Panc1 (cell line): ENCODE measurements around the gene GREB1. TPM values are rescaled to one million over a fixed set of nuclear protein-coding genes. Genes with fewer than 3 reads are reported as not detected.

Source experiments
- ATAC-seq: fragments of 200-7000 bp; cut with Tn5 transposase; 2 replicates; pipeline ENCODE4 v1.9.1; 2020; ENCODE audit warnings: mild to moderate bottlenecking, moderate library complexity
- BruUV-seq: library from RNA; stranded (reverse); fragments of 400-500 nt; replicated peaks from 2 replicates; lab custom pipeline; 2021; lab: Mats Ljungman, UMichigan
- CTCF ChIA-PET: fragments of 300-600 bp; sonication (Branson Sonifier 250); formaldehyde crosslinking; loops from one replicate; lab custom pipeline; 2022; ENCODE audit warnings: antibody characterized with exemption; lab: Charles Lee
- POLR2A ChIA-PET: fragments of 300-600 bp; sonication (Branson Sonifier 250); formaldehyde crosslinking; loops from one replicate; lab custom pipeline; 2022; ENCODE audit warnings: antibody characterized with exemption; lab: Charles Lee
- DNase-seq: peaks from one replicate; pipeline ENCODE4 v3.0.0-alpha.2; 2010; ENCODE audit warnings: low read depth, low spot score
- H3K27ac ChIP-seq: 2 replicates; pipeline ENCODE4 v1.5.1; 2011; ENCODE audit warnings: mild to moderate bottlenecking, low read length, inconsistent platforms
- H3K27me3 ChIP-seq: fragments of 200-500 bp; sonication (Bioruptor generic); 2 replicates; pipeline ENCODE4 v1.6.0; 2014; ENCODE audit warnings: low read length, inconsistent platforms; ENCODE audit not compliant: control insufficient read depth, insufficient read depth
- H3K36me3 ChIP-seq: fragments of 200-500 bp; sonication (Bioruptor generic); 2 replicates; pipeline ENCODE4 v1.5.1; 2014; ENCODE audit warnings: inconsistent platforms, mild to moderate bottlenecking, low read length, moderate library complexity; ENCODE audit not compliant: control insufficient read depth, insufficient read depth
- H3K4me1 ChIP-seq: 2 replicates; pipeline ENCODE4 v1.5.1; 2011; ENCODE audit warnings: inconsistent platforms, mild to moderate bottlenecking, low read length, moderate library complexity; ENCODE audit not compliant: control insufficient read depth, insufficient read depth
- H3K4me3 ChIP-seq, 2 experiments: 2 replicates each; pipeline ENCODE4 v1.5.1; 2011 to 2012; ENCODE audit warnings: low read depth in 2 of 2, low read length in 2 of 2, mild to moderate bottlenecking in 2 of 2, inconsistent platforms in 1 of 2, moderate library complexity in 1 of 2
- H3K9me3 ChIP-seq: fragments of 200-500 bp; sonication (Bioruptor generic); 2 replicates; pipeline ENCODE4 v1.5.1; 2014; ENCODE audit warnings: low read depth, mild to moderate bottlenecking, inconsistent platforms, low read length, moderate library complexity; ENCODE audit not compliant: control insufficient read depth, insufficient read depth
- CTCF ChIP-seq: fragments of 450-650 bp; IDR thresholded peaks from 2 replicates; pipeline ENCODE4 v1.5.1; 2017; ENCODE audit warnings: mild to moderate bottlenecking
- POLR2AphosphoS5 ChIP-seq: IDR thresholded peaks from 2 replicates; pipeline ENCODE4 v1.6.1; 2012; ENCODE audit warnings: mild to moderate bottlenecking, low read depth, low read length, moderate library complexity
- REST ChIP-seq, 2 experiments: IDR thresholded peaks; 2 replicates each; pipeline ENCODE4 v1.6.1; 2011 to 2012; ENCODE audit warnings: low read depth in 2 of 2, control low read depth in 1 of 2, low read length in 1 of 2, mild to moderate bottlenecking in 1 of 2, moderate library complexity in 1 of 2; ENCODE audit not compliant: insufficient read depth in 1 of 2
- SIN3A ChIP-seq: IDR thresholded peaks from 2 replicates; pipeline ENCODE4 v1.6.1; 2012; ENCODE audit warnings: low read depth, mild to moderate bottlenecking, low read length, moderate library complexity, borderline replicate concordance; ENCODE audit not compliant: insufficient read depth
- TCF7L2 ChIP-seq: IDR thresholded peaks from 2 replicates; pipeline ENCODE4 v1.6.1; 2011; ENCODE audit warnings: mild to moderate bottlenecking, low read depth, low read length, inconsistent platforms
- in situ Hi-C: cut with HindIII; loops from 2 replicates; pipeline ENCODE4 v1.10.0; 2016; ENCODE audit warnings: low sequenced_read_pairs, low pct_unique_long_range_greater_than_20kb
- intact Hi-C: fragments of 100-400 bp; cut with micrococcal nuclease; formaldehyde crosslinking; loops from one replicate; pipeline ENCODE4 v1.10.0; 2022; ENCODE audit not compliant: unreplicated experiment
- total RNA-seq: library from RNA; stranded (reverse); gene quantifications from one replicate; pipeline ENCODE4 v1.2.1, GENCODE V29; 2021; ENCODE audit not compliant: unreplicated experiment

The GREB1 gene
- total RNA-seq, 1 experiment from 2014 or later: 0.90 TPM

- CTCF ChIA-PET: interaction anchor here (0.6 to 0.8 kb wide), 2 partner anchors 26 to 139 kb away, joined by 3 to 4 read pairs; no protein-coding TSS in a partner anchor
- ATAC-seq: no peak
Measured at GRCh38 chr2:11558214-11558886, 24.5 kb downstream of the GREB1 start.

More at GRCh38 chr2:11558214-11558886, 24.5 kb downstream of the GREB1 start:
- TF ChIP-seq SIN3A (no peak), POLR2AphosphoS5 (no peak), TCF7L2 (no peak), REST (IDR thresholded peaks at IDR 0.05; ENCODE audit: insufficient read depth in 1 of 2, low read depth in 2 of 2, low read length in 1 of 2) (no peak), CTCF (no peak)
- BruUV-seq: no TSS peak
- H3K9me3 ChIP-seq: no peaks in the 10 kb centered on the region
- POLR2A ChIA-PET: no interaction called here
- intact Hi-C loops: no loop called here
- in situ Hi-C loops: no loop called here
- H3K27ac ChIP-seq: no peak overlapping the region
- peaks cover 15% of the 10 kb centered on the region for H3K27me3 ChIP-seq
- DNase-seq: no peak
- no peak overlapping the region for H3K4me3 ChIP-seq
- H3K36me3 ChIP-seq: no peaks in the 10 kb centered on the region
- no peaks in the 10 kb centered on the region for H3K4me1 ChIP-seq
